DMS79 treated with DMSO at 0.1 percent for 48 hours (cell line): ENCODE results near the gene KATNAL1.
A peak's percentile ranks its signal among the peaks of the same experiment; 100 is the strongest.

ENCODE experiments used
- DNase-seq: peaks from one replicate; lab custom pipeline; 2025; lab: John Stamatoyannopoulos, UW

Gene KATNAL1

DNA sequence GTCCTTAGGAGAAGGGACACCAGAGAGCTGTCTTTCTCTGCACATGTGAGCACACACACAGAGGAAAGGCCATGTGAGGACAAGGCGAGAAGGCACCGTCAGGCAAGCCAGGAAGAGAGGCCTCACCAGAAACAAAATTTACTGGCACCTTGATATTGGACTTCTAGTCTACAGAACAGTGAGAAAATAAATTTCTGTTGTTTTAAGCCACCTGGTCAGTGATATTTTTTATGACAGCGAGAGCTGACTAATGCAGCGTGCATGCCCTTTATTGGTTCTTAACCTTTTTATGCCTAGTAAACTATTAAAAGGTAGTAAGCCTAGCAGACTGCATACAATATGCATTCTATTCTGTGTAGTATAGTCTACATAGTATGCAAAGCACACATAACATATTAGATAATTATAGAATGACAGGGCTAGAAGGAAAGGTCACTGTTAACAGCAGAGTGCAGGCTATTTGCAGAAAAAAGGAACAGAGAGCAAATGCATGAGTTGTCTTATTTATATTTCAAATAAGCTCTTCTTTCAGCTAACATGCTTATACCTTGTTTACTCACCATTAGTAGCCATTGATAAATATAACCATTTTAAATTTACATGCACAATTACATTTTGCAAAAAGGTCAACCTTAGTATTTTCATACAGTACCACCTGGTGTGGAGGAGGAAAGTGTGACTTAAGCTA lies 25.2 kb upstream of the KATNAL1 start:
- no peak for DNase-seq

DNA sequence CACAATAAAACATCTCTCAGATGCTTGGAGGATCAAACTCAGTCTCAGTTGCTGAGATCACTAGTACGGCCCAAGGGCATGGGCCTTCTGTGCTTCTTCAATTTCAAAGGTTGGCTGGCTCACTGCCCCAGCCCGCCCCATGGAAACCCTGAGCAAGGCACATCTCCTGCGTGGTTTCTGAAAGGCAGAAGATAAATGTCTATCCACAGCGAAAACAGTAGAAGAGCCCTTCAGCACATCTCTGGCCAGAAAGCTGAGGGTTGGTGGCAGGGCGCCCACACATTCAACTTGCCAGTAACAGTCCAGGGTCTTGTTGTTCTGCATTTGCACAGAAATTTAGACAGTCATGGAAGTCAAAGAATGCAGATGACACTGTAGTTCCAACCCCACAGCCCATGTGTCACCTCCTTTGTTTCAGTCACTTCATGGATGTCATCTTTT lies 24.0 kb upstream of the KATNAL1 start:
- no peak for DNase-seq

DNA sequence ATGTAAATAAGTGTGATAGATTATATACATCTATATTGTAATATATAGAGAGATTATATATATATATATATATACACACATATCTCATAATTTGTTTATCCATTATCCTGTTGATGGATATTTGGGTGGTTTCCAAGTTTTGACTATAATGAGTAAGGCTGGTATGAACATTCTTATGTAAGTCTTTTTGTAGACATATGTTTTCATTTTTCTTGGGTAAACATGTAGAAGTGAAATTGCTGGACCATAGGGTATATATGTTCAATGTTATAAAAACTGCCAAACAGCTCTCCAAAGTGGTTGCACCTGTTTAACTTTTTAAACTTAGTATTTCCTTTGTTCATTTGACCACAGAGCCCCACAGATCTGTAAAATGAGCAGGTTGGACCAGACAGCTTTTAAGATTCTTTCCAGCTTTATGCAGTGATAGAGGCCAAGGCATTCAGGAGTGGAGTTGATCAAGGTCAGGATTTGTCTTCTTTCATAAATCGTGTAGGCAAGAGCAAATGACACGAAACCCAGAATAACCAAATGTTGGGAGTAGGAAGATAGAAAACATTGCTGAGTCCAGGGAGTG lies 21.7 kb upstream of the KATNAL1 start:
- DNase-seq: no peak

DNA sequence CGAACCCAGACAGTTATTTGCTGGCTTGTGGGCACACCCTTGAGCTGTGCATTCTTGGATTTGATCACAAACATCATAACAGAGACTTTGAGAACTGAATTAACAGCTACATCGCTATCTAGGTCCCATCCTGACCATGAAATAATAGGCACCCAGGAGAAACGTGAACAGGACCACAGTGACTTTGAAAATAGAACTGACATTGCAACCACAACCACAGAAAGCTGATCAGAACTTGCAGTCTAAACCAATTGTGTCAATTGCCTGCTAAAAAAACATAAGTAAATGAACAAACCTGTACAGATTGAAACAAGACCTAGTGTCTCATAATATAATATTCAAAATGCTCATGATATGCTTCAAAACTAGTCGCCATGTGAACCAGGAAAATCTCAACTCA lies 18.3 kb upstream of the KATNAL1 start:
- no peak for DNase-seq

DNA sequence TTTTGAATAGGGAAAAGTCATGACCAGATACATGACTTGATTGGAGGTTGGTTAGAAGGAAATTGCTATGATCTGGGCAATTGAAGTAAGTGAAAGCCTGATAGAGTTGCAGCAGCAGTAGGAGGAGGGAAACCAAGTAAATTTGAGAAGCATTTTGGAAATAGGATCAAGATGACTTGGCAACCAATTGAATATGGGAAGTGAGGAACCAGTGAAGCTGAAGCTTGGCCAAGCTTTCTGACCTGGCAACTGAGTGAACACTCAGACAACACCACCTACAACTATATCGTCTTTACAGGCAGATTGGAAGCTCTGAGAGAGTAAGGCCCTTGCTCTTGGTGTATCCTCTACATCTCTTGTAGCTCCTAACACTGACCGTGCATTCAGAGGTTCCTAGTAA lies 16.2 kb upstream of the KATNAL1 start:
- no peak for DNase-seq

DNA sequence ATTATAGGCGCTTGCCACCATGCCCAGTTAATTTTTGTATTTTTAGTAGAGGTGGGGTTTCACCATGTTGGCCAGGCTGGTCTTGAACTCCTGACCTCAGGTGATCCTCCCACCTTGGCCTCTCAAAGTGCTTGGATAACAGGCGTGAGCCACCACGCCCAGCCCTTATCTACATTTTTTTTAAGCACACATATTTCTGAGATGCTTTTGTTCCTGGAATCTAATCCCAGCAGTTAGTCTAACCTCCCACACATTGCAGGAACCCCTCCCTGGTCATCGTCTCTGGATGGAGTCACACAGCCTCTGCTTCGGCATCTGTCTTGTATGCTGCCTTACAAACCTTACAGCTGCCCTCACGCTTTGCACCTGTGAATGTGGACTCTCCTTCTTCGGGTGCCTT lies 15.1 kb upstream of the KATNAL1 start:
- no peak for DNase-seq

DNA sequence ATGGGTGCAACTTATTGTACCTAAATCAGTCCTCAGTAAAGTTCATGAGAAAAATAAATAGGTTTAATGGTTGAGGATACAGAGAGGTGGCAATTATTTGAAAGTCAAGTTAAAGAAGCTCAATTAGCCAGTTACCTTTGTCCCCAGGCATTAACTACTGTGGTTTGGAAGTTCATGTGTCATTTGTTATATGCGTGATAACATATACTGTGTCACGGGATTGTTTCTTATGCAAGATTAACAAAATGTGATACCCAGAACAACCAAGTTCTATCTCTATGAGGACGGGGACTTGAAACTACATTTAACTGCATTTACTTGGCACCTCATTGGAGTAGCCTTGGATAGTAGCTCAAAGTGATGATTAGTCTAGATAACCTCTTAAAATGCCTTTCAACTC lies 13.9 kb upstream of the KATNAL1 start:
- DNase-seq: no peak

- DNase-seq: no peak
These were observed 12.3 kb upstream of the KATNAL1 start for GRCh38 chr13:30319655-30320054.

GRCh38 chr13:30319130-30319529 lies 11.8 kb upstream of the KATNAL1 start:
- DNase-seq: peak; percentile 27

GRCh38 chr13:30318026-30318425 lies 10.7 kb upstream of the KATNAL1 start:
- DNase-seq: no peak

GRCh38 chr13:30314562-30314961 lies 7.2 kb upstream of the KATNAL1 start:
- no peak for DNase-seq

- no peak for DNase-seq
These were observed 6.7 kb upstream of the KATNAL1 start for GRCh38 chr13:30314069-30314468.

DNA sequence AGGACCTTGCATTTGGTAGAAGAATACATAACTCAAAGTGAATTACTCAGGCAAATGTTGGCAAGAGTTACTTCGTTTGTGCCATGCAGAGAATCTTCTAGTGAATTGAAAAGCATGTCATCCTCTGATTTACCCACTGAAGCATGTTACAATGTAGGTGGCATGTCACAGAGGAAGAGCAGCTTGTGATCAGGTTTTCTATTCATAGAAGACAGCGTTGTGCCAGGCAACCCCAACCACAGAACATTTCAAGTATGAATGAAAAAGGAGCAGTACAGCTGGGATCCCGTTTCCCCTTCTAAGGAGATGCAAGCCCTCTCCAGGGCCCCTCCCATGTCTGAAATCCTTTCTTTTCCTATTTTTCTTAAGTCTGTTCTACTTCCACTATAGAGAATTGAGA lies 6.0 kb upstream of the KATNAL1 start:
- DNase-seq: no peak

DNA sequence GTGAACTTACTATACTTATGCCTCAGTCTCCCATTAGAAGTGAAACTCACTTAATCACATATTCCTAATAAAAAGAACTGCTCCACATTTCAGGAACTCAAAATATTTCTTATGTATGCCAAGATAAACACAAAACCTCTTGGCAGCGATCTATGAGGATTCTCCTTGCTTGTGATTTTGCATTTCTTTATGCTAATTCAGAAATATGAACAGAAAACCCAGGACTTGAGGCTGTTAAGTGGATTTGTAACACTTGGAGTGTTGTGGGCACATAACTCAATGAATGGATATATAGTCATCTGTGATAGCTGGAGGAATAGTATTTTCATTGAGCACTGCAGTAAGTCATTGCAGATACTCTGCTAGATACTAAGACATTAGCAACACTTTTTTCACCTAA lies 5.6 kb upstream of the KATNAL1 start:
- DNase-seq: no peak

DNA sequence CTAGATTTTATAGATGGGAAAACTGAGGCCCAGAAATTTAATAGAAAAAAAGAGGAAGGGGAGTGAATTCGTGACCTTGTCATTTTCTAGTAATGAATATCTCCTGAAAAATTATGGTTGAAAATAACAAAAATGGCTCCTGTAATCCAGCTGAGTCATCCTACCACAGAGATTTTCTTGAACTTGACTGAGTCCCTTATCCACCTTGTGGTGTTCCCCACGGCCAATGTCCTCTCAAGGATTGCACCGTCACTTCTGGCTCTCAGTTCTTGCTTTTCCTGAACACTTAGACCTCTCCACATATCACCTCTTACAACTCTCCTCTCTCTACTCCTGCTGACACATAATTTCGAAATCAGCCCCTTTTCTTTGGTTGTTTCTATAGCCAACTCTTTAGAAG lies 1.2 kb upstream of the KATNAL1 start:
- DNase-seq: no peak

DNA sequence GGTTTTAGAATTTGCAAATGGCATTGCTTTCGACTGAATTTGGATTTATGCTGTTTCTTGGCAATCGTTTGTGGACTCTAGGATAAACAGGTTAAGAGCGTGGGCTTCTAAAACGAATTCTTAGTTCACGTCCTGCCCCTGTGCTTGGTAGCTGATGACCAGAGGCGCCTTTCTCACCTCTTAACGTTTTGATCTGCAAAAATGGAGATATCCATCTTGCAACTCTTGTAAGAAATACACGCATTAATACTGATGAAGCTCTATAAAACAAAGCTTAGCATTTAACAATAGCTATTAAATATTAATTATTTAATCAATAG lies 580 bp upstream of the KATNAL1 start:
- DNase-seq: no peak

- peak; percentile 87 for DNase-seq
These were observed 573 bp downstream of the KATNAL1 start for GRCh38 chr13:30306762-30307193.

DNA sequence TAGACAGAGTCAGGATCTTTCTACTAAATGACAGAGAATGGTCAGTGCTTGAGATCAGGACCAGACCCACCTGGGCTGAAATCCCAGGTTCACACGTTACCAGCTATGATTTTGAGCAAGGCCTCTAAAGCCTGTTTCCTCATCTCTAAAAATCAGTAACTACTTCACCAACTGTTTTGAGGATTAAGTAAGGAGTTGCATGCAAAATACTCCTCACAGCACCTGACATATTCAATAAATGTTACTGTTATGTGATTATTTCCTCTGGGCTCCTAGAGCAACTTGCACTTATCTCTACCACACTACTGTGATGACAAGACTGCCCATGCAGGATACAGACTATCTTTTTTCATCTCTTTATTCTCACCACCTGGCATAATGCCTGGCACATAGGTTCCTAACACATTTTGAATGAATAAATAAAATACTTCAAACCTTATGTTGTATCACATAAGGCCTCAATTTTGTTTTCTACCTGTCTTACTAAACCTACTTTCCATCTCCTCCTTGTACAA lies 1.8 kb downstream of the KATNAL1 start:
- DNase-seq: peak; percentile 46

- DNase-seq: no peak
These were observed 4.1 kb downstream of the KATNAL1 start for GRCh38 chr13:30303269-30303668.

DNA sequence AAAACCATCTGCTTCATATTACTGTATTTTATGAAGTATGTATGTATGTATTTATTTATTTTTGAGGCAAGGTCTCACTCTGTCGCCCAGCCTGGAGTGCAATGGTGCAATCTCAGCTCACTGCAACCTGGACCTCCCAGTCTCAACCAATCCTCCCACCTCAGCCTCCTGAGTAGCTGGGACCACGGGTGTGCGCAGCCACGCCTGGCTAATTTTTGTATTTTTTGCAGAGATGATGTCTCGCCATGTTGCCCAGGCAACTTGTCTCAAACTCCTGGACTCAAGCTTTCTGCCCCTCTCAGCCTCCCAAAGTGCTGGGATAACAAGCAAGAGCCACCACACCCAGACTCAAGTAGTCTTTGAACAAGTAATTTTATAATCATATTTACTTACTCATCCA lies 5.5 kb downstream of the KATNAL1 start:
- DNase-seq: peak; percentile 11

DNA sequence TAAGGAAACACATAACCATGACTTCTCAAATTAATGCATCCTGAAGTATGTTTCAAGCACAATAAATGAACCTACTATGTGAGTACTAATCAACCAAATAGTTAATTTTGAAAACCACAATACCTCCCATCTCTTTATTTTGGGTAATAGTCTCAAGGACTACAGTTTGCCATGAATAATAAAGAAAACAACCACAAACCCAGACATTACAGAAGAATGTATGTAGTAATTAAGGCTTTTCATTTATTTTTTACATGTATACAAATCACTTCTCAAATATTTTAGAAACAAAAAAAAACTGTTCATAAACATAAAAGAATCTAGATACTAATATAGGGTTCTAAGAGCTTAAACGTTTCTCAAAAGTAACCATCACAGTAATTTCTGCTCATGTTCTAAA lies 6.8 kb downstream of the KATNAL1 start:
- no peak for DNase-seq

DNA sequence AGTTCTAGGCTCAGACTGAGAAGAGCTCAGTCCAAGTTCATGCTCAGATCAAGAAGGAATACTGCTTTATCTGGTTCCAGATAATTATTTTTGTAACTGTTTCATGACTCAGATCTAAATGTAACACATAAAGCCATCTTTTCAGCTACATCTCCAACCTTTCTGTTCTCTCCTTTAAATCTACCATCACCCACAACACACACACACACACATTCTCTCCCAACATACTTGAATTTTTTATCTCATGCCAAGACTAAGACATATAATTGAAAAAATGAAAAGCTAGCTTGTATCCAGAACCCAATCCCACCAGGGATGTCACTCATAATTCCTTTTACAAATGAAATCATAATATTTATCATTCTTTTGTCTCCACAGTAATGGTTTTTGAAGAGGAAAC lies 7.6 kb downstream of the KATNAL1 start:
- no peak for DNase-seq

DNA sequence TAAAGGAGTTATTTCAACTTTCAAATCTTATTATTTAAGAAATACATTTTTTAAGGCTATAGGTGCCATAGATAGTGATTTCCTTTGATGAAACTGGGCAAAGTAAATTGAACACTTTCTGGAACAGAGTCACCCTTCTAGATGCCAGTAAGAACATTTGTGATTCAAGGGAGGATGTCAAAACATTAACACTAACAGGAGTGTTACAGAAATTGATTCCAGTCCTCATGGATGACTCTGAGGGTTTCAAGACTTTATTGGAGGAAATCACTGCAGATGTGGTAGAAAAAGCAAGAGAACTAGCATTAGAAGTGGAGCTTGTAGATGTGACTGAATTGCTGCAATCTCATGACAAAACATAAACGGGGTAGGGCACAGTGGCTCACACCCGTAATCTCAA lies 12.2 kb downstream of the KATNAL1 start:
- no peak for DNase-seq

- no peak for DNase-seq
These were observed 13.3 kb downstream of the KATNAL1 start for GRCh38 chr13:30294004-30294403.
